GM12872 (cell line): ENCODE measurements around the gene BTBD9.

Experiments used
- CTCF ChIP-seq: IDR thresholded peaks from 3 replicates; pipeline ENCODE4 v1.5.1; 2011; ENCODE audit warnings: low read depth, mild to moderate bottlenecking, low read length, moderate library complexity; ENCODE audit not compliant: insufficient read depth

Gene BTBD9

GRCh38 chr6:38142178-38142902 is 497.4 kb downstream of the BTBD9 start:
- no peak for TF ChIP-seq CTCF

DNA sequence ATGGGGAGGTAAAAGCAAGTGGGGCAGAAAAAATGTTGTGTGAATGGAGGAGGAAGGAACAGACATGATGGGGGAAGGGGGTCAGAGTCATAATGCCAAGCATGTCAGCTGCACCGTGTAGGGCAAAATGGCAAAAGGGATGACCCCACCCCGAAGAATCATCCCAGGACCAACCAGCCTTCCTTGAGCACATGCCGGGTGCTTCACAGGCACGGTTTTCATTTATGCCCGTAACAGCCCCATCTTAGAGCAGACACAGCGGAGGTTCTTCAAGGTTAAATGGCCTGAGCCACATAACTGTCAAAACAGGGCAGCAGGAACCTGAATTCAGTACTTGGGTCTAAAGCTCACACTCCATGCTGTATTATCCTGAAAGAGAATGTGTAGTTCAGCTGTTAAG is 498.0 kb downstream of the BTBD9 start:
- no peak for TF ChIP-seq CTCF

- no peak for TF ChIP-seq CTCF
These were observed 498.6 kb downstream of the BTBD9 start for GRCh38 chr6:38141085-38141484.

GRCh38 chr6:38138374-38138773 is 501.4 kb downstream of the BTBD9 start:
- no peak for TF ChIP-seq CTCF

GRCh38 chr6:38137608-38138265 is 502.0 kb downstream of the BTBD9 start:
- no peak for TF ChIP-seq CTCF

GRCh38 chr6:38136547-38136946 is 503.2 kb downstream of the BTBD9 start:
- TF ChIP-seq CTCF: no peak

DNA sequence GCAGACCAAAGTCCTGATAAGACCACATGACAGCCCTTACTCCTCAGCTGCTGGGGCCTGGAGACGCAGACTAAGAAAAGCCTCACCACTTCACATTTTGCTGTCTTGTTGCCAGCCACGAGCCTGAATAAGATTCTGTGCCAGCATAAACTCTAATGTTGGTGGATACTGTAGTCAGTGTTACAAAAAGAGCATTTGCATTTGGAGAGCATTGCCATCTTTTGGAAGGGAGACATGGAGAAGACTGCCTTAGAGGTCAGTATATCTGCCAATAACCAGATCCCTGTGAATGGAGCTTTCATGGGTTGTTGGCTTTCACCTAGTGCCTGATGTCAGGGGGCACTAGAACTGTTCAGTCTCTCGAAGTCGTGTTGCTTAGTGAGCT is 505.0 kb downstream of the BTBD9 start:
- no peak for TF ChIP-seq CTCF
